Spleen (tissue), 7 donors: ENCODE results near the gene TMPRSS2.

Source experiments
- POLR2A ChIP-seq, 3 donors: fragments of 450-650 bp; IDR thresholded peaks; one replicate each; pipeline ENCODE4 v1.5.1; 2017; ENCODE audit warnings: antibody characterized with exemption in 3 of 3, mild to moderate bottlenecking in 1 of 3
- TF ChIP-seq, protein P1 (sequence below), 11 experiments: fragments of 200-600 bp in 7 of 11; fragments of 450-650 bp in 4 of 11; sonication (generic) in 4 of 11; IDR thresholded peaks in 8 of 11; conservative IDR thresholded peaks in 3 of 11; 1 replicate in 7 of 11; 2 replicates in 4 of 11; pipeline versions ENCODE4 v1.4.0 to v1.8.0; 2016 to 2021; ENCODE audit warnings: antibody characterized with exemption in 11 of 11, inconsistent platforms in 4 of 11, mild to moderate bottlenecking in 1 of 11
- donor health status: DM: no; HTN: no; CAD: no; lungs with moderate emphysema.
- donor health status: DM: no; HTN: no; CAD: no.
- donor health status: DM: no; HTN: no; CAD: no.

DNA sequence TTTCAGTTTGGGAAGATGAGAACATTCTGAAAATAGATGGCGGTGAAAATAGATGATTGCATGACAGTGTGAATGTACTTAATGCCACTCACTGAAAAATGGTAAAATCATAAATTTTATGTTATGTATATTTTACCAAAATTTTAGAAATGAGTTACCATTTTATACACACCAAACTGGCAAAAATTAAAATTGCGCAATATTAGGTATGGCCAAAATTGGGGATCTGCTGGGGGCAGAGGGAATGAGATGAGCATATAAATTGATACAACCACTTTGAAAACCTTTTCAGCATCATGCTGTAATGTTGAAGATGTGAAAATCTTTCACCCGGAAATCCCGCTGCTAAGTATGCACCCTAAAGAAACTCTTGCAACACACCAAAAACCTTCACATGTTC is 10.8 kb upstream of the TMPRSS2 start:
- TF ChIP-seq, protein P1, sequence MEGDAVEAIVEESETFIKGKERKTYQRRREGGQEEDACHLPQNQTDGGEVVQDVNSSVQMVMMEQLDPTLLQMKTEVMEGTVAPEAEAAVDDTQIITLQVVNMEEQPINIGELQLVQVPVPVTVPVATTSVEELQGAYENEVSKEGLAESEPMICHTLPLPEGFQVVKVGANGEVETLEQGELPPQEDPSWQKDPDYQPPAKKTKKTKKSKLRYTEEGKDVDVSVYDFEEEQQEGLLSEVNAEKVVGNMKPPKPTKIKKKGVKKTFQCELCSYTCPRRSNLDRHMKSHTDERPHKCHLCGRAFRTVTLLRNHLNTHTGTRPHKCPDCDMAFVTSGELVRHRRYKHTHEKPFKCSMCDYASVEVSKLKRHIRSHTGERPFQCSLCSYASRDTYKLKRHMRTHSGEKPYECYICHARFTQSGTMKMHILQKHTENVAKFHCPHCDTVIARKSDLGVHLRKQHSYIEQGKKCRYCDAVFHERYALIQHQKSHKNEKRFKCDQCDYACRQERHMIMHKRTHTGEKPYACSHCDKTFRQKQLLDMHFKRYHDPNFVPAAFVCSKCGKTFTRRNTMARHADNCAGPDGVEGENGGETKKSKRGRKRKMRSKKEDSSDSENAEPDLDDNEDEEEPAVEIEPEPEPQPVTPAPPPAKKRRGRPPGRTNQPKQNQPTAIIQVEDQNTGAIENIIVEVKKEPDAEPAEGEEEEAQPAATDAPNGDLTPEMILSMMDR (IDR thresholded peaks at IDR 0.05 in 8 of 11, conservative IDR thresholded peaks at IDR 0.05 in 3 of 11), result no peak
- TF ChIP-seq POLR2A (IDR thresholded peaks at IDR 0.05), result no peak
